ENCODE measurements around the gene ADAMTS6.
"Not testable (repeated sequence)": the region's sequence is repeated elsewhere in the genome, so short reads cannot be mapped to it uniquely, and the experiment has no call there.

ADAMTS6 gene

GRCh38 chr5:65334077-65334476, 147.6 kb downstream of the ADAMTS6 start:
- no peak overlapping the region for H3K4me3 ChIP-seq (ENCODE audit: control insufficient read depth, low read depth, low read length)
- no peak for TF ChIP-seq CTCF (conservative IDR thresholded peaks at IDR 0.05; ENCODE audit: control insufficient read depth, insufficient read depth, low read depth, low read length)
- DNase-seq (ENCODE audit: low read depth), result no peak

- no peak overlapping the region for H3K4me3 ChIP-seq (ENCODE audit: control insufficient read depth, low read depth, low read length)
- TF ChIP-seq CTCF (conservative IDR thresholded peaks at IDR 0.05; ENCODE audit: control insufficient read depth, insufficient read depth, low read depth, low read length), result no peak
- no peak for DNase-seq (ENCODE audit: low read depth)
Measured at GRCh38 chr5:65332591-65332990, 149.1 kb downstream of the ADAMTS6 start.

GRCh38 chr5:65329266-65329665, 152.5 kb downstream of the ADAMTS6 start:
- TF ChIP-seq CTCF (conservative IDR thresholded peaks at IDR 0.05; ENCODE audit: control insufficient read depth, insufficient read depth, low read depth, low read length), result no peak
- H3K4me3 ChIP-seq (ENCODE audit: control insufficient read depth, low read depth, low read length), result no peak overlapping the region
- DNase-seq (ENCODE audit: low read depth), result peak; percentile 48

GRCh38 chr5:65327582-65327981, 154.1 kb downstream of the ADAMTS6 start:
- TF ChIP-seq CTCF (conservative IDR thresholded peaks at IDR 0.05; ENCODE audit: control insufficient read depth, insufficient read depth, low read depth, low read length), result no peak

DNA sequence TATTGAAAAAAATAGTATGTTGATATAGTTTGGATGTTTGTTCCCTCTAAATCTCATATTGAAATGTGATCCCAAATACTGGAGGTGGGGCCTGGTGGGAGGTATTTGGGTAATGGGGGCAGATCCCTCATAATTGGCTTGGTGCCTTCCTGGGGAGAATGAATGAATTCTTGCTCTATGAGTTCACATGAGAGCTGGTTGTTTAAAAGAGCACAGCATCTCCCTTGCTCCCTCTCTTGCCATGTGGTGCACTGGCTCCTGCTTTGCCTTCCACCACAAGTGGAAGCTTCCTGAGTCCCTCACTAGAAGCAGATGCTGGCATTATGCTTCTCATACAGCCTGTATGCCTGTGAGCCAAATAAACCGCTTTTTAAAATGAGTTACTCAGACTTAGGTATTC, 154.8 kb downstream of the ADAMTS6 start:
- H3K4me3 ChIP-seq (ENCODE audit: control insufficient read depth, low read depth, low read length), result no peak overlapping the region
- DNase-seq (ENCODE audit: low read depth), result peak; percentile 65
- no peak for TF ChIP-seq CTCF (conservative IDR thresholded peaks at IDR 0.05; ENCODE audit: control insufficient read depth, insufficient read depth, low read depth, low read length)

More at GRCh38 chr5:65327582-65327981, 154.1 kb downstream of the ADAMTS6 start:
- H3K4me3 ChIP-seq (ENCODE audit: control insufficient read depth, low read depth, low read length), result no peak overlapping the region
- peak; percentile 26 for DNase-seq (ENCODE audit: low read depth)

GRCh38 chr5:65324226-65324625, 157.5 kb downstream of the ADAMTS6 start:
- TF ChIP-seq CTCF (conservative IDR thresholded peaks at IDR 0.05; ENCODE audit: control insufficient read depth, insufficient read depth, low read depth, low read length), result no peak

GRCh38 chr5:65320704-65321103, 161.0 kb downstream of the ADAMTS6 start:
- H3K4me3 ChIP-seq (ENCODE audit: control insufficient read depth, low read depth, low read length); DNase-seq (ENCODE audit: low read depth): not testable (repeated sequence)

More at GRCh38 chr5:65324226-65324625, 157.5 kb downstream of the ADAMTS6 start:
- no peak for DNase-seq (ENCODE audit: low read depth)
- H3K4me3 ChIP-seq (ENCODE audit: control insufficient read depth, low read depth, low read length), result no peak overlapping the region
